Hepatocyte (in vitro differentiated cells): ENCODE measurements around the gene INVS. TPM values are rescaled to one million over a fixed set of nuclear protein-coding genes. Genes with fewer than 3 reads are reported as not detected.
A peak's percentile ranks its signal among the peaks of the same experiment; 100 is the strongest.

Experiments used
- DNase-seq: peaks from one replicate; pipeline ENCODE4 v3.0.0-alpha.2; 2016; ENCODE audit warnings: low spot score
- H2AFZ ChIP-seq: fragments of 200-600 bp; sonication (generic); 2 replicates; pipeline ENCODE4 v1.6.0; 2016; ENCODE audit warnings: antibody characterized with exemption, mild to moderate bottlenecking
- H3K27ac ChIP-seq: fragments of 200-600 bp; sonication (generic); 2 replicates; pipeline ENCODE4 v1.5.1; 2016; ENCODE audit warnings: mild to moderate bottlenecking
- H3K27me3 ChIP-seq: fragments of 200-600 bp; sonication (generic); 2 replicates; pipeline ENCODE4 v1.6.1; 2016
- H3K36me3 ChIP-seq: fragments of 200-600 bp; sonication (generic); replicated peaks from 2 replicates; pipeline ENCODE4 v1.5.1; 2016; ENCODE audit warnings: low read depth; ENCODE audit not compliant: insufficient read depth
- H3K4me1 ChIP-seq: fragments of 200-600 bp; sonication (generic); 2 replicates; pipeline ENCODE4 v1.5.1; 2016; ENCODE audit warnings: mild to moderate bottlenecking, moderate library complexity; ENCODE audit not compliant: insufficient read depth
- H3K4me2 ChIP-seq: fragments of 200-600 bp; sonication (generic); 2 replicates; pipeline ENCODE4 v1.6.0; 2016
- H3K4me3 ChIP-seq: fragments of 200-600 bp; sonication (generic); 2 replicates; pipeline ENCODE4 v1.5.1; 2016; ENCODE audit warnings: mild to moderate bottlenecking
- H3K79me2 ChIP-seq: fragments of 200-600 bp; sonication (generic); 2 replicates; pipeline ENCODE4 v1.6.0; 2017; ENCODE audit warnings: mild to moderate bottlenecking
- H3K9me2 ChIP-seq: fragments of 200-600 bp; sonication (generic); replicated peaks from 2 replicates; pipeline ENCODE4 v1.6.0; 2017; ENCODE audit warnings: mild to moderate bottlenecking; ENCODE audit not compliant: insufficient read depth
- H3K9me3 ChIP-seq: fragments of 200-600 bp; sonication (generic); 2 replicates; pipeline ENCODE4 v1.5.1; 2016; ENCODE audit warnings: low read depth, mild to moderate bottlenecking
- H4K20me1 ChIP-seq: fragments of 200-600 bp; sonication (generic); 2 replicates; pipeline ENCODE4 v1.6.0; 2016; ENCODE audit warnings: mild to moderate bottlenecking; ENCODE audit not compliant: insufficient read depth, poor library complexity, severe bottlenecking
- EZH2 ChIP-seq: fragments of 200-600 bp; sonication (generic); IDR thresholded peaks from 2 replicates; pipeline ENCODE4 v1.6.1; 2016; ENCODE audit warnings: antibody characterized with exemption, mild to moderate bottlenecking, borderline replicate concordance
- EZH2phosphoT487 ChIP-seq: fragments of 200-600 bp; sonication (generic); IDR thresholded peaks from one replicate; pipeline ENCODE4 v1.6.1; 2018; ENCODE audit warnings: antibody characterized with exemption, mild to moderate bottlenecking, low read depth, moderate library complexity; ENCODE audit not compliant: unreplicated experiment, severe bottlenecking
- whole genome bisulfite sequencing: methylation state at CpG from one replicate; pipeline ENCODE4 v1.1.6; 2016; ENCODE audit warnings: low lambda C conversion rate; ENCODE audit errors: missing lambda C conversion rate; 5-methylcytosine and 5-hydroxymethylcytosine counted together
- polyA plus RNA-seq: library from polyadenylated mRNA; unstranded; fragments of >200 nt; fragmentation: Nextera tagmentation; extraction: Ambion mirVana; gene quantifications from 2 replicates; pipeline ENCODE4 v1.2.1, GENCODE V29; 2016
- total RNA-seq: library from RNA; depleted of rRNA; stranded (reverse); fragments of >200 nt; gene quantifications from 2 replicates; pipeline ENCODE4 v1.2.3, GENCODE V29; 2014
- TF ChIP-seq, protein P1 (sequence below): fragments of 200-600 bp; sonication (generic); IDR thresholded peaks from 2 replicates; pipeline ENCODE4 v1.5.1; 2016; ENCODE audit warnings: antibody characterized with exemption, mild to moderate bottlenecking; ENCODE audit not compliant: poor library complexity

Gene INVS
- total and polyA plus RNA-seq, 2 experiments from 2014 or later, result 10.1 to 26.5 TPM

DNA sequence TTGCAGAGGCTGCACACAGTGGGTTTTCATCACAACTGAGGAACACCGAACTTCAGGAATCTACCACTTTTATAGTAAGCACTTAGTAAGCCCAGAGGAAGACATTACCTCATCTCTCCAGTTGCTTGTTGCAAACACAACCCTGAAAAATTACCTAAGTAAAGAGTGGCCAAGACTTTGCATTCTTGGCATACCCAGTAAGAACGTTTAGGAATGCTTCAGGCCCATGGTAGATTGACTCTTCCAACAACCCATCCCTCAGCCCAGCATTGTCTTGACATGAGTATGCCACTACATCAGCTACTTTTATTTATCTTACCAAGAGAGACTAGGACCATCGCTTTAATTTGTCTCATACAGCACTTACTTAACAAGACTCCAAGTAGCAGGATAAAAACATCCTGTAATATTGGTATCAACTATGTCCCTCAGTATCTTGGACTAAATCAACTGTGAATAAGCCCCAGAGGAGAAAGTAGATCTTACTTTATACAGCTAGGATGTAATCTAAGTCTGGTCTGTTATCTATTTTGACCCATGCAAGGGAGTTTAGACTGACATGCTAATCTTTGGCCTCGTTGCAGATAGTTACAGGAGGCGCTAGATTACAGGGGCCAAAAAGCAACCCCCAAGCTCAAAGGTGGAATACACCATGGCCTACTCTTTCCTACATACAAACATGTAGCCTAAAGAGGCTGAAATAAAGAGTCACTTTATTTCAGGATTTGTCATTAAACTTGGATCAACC, 114.9 kb downstream of the INVS start:
- 72% methylated on average over 5 of the region's 5 CpGs for WGBS
- no peaks in the 10 kb centered on the region for H3K4me1 ChIP-seq

DNA sequence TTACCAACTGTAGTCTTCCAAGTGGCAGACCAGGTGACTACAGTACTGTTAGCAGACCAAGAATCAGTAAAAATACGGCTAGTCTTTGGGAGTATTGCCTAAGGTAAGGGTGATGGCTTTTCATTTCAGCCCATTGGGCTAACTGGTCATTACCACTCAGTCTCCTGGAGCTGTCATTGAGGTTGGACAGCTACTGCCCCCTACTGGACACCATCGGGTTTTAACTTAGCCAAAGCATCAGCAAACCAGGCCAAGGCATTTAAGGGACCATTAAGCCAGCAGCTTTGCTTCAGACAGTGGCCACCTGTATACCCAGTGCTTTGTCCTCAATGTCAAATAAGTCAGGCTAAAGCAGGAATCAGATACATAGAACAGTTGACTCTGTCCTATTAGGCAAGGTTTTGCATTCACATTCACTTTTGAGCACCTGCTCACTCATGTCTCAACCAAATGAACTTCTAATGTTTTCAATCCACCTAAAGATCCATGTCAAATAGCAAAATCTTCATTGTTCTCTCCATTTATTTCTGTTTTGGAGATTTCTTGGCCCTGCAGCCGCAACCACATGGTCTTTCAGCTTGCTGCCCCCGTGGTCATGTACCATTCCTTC, 117.2 kb downstream of the INVS start:
- peak; percentile 56 for DNase-seq
- WGBS, result 70% methylated on average over 4 of the region's 4 CpGs
- Histone ChIP-seq H2AFZ (no peak overlapping the region), H3K9me2 (no peaks in the 10 kb centered on the region), H3K27me3 (no peaks in the 10 kb centered on the region), H3K36me3 (no peaks in the 10 kb centered on the region), H3K9me3 (no peaks in the 10 kb centered on the region), H3K4me2 (no peak overlapping the region), H3K27ac (no peak overlapping the region), H3K79me2 (no peaks in the 10 kb centered on the region), H3K4me3 (no peak overlapping the region), H4K20me1 (no peaks in the 10 kb centered on the region), H3K4me1 (no peaks in the 10 kb centered on the region)
- no peak for TF ChIP-seq EZH2phosphoT487
- TF ChIP-seq EZH2, result no peak
- TF ChIP-seq, protein P1, sequence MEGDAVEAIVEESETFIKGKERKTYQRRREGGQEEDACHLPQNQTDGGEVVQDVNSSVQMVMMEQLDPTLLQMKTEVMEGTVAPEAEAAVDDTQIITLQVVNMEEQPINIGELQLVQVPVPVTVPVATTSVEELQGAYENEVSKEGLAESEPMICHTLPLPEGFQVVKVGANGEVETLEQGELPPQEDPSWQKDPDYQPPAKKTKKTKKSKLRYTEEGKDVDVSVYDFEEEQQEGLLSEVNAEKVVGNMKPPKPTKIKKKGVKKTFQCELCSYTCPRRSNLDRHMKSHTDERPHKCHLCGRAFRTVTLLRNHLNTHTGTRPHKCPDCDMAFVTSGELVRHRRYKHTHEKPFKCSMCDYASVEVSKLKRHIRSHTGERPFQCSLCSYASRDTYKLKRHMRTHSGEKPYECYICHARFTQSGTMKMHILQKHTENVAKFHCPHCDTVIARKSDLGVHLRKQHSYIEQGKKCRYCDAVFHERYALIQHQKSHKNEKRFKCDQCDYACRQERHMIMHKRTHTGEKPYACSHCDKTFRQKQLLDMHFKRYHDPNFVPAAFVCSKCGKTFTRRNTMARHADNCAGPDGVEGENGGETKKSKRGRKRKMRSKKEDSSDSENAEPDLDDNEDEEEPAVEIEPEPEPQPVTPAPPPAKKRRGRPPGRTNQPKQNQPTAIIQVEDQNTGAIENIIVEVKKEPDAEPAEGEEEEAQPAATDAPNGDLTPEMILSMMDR, result peak; percentile 49

More for the DNA sequence above, 114.9 kb downstream of the INVS start:
- Histone ChIP-seq H3K9me2 (no peaks in the 10 kb centered on the region), H3K4me2 (no peak overlapping the region), H4K20me1 (no peaks in the 10 kb centered on the region), H3K36me3 (no peaks in the 10 kb centered on the region), H3K9me3 (no peaks in the 10 kb centered on the region), H2AFZ (no peak overlapping the region), H3K27ac (no peak overlapping the region), H3K27me3 (no peaks in the 10 kb centered on the region), H3K4me3 (no peak overlapping the region), H3K79me2 (no peaks in the 10 kb centered on the region)
- DNase-seq, result no peak
- TF ChIP-seq, protein P1, result no peak
- TF ChIP-seq EZH2phosphoT487 (no peak), EZH2 (no peak)

DNA sequence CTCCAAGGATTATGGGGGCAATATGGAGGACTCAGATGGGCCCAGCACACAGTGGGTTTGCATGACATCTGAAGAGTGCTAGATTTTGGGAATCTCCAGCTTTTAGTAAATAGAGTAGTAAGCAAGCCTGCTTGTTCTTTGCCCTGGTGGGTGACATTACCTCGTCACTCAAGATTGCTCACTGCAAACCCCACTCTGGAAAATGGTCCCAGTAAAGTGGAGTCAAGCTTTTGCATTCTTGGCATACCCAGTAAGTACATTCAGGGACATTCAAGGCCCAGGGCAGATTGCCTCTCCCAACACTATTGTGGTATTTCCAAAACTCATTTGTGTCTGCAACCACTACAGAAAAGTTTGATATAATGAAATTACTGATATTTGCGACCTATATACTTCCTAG, 118.5 kb downstream of the INVS start:
- no peak for DNase-seq
- Histone ChIP-seq H3K9me2 (no peaks in the 10 kb centered on the region), H3K27me3 (no peaks in the 10 kb centered on the region), H2AFZ (no peak overlapping the region), H3K36me3 (no peaks in the 10 kb centered on the region), H3K4me3 (no peak overlapping the region), H3K4me2 (no peak overlapping the region), H3K79me2 (no peaks in the 10 kb centered on the region), H4K20me1 (no peaks in the 10 kb centered on the region), H3K27ac (no peak overlapping the region), H3K4me1 (no peaks in the 10 kb centered on the region), H3K9me3 (no peaks in the 10 kb centered on the region)
- WGBS, result 93% methylated on average over 2 of the region's 2 CpGs
- TF ChIP-seq EZH2phosphoT487 (no peak), EZH2 (no peak)
- TF ChIP-seq, protein P1, result no peak
